Measurements from ENCODE around the gene TTC4. TPM values are rescaled to one million over a fixed set of nuclear protein-coding genes. Genes with fewer than 3 reads are reported as not detected.
"Not testable (repeated sequence)": the region's sequence is repeated elsewhere in the genome, so short reads cannot be mapped to it uniquely, and the experiment has no call there.

TTC4 gene
- total RNA-seq, 4 donors from 2014 or later = 11.2 to 38.6 (median 14.3) TPM

DNA sequence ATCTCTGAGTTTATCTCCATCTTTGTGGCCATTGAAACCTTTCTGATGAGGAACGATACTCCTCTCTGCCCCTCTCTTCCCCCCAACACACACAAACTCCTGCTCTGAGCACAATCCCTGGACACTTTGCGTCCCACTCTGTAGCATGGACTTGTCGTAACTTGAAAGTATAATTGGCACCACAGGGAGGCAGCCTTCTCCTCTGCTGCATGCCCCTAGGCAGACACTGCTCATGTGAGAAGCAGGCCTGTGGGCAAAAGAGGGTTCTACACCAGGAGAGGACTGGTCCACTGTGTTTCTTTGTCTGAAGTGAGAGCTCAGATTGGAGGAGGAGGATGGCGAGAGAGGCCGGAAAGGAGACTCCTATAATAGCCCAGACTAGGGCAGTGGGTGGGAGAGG lies 52.4 kb downstream of the TTC4 start:
- Histone ChIP-seq H3K4me3 (no peak overlapping the region), H3K27me3 (no peaks in the 10 kb centered on the region), H3K27ac (no peak overlapping the region), H3K4me1 (peaks cover 0 to 17% (median 10%) of the 10 kb centered on the region in 3 donors), H3K9me3 (no peaks in the 10 kb centered on the region), H3K36me3 (no peaks in the 10 kb centered on the region)
- TF ChIP-seq, protein P1, sequence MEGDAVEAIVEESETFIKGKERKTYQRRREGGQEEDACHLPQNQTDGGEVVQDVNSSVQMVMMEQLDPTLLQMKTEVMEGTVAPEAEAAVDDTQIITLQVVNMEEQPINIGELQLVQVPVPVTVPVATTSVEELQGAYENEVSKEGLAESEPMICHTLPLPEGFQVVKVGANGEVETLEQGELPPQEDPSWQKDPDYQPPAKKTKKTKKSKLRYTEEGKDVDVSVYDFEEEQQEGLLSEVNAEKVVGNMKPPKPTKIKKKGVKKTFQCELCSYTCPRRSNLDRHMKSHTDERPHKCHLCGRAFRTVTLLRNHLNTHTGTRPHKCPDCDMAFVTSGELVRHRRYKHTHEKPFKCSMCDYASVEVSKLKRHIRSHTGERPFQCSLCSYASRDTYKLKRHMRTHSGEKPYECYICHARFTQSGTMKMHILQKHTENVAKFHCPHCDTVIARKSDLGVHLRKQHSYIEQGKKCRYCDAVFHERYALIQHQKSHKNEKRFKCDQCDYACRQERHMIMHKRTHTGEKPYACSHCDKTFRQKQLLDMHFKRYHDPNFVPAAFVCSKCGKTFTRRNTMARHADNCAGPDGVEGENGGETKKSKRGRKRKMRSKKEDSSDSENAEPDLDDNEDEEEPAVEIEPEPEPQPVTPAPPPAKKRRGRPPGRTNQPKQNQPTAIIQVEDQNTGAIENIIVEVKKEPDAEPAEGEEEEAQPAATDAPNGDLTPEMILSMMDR (IDR thresholded peaks at IDR 0.05) = no peak
- TF ChIP-seq POLR2A (IDR thresholded peaks at IDR 0.05) (no peak), EP300 (IDR thresholded peaks at IDR 0.05) (no peak), POLR2AphosphoS5 (IDR thresholded peaks at IDR 0.05) (no peak)
- no peak for ATAC-seq
- WGBS, 2 donors (ENCODE audit: low coverage in 1 of 2) = 83% methylated on average over 1 to 2 of the region's 5 CpGs

DNA sequence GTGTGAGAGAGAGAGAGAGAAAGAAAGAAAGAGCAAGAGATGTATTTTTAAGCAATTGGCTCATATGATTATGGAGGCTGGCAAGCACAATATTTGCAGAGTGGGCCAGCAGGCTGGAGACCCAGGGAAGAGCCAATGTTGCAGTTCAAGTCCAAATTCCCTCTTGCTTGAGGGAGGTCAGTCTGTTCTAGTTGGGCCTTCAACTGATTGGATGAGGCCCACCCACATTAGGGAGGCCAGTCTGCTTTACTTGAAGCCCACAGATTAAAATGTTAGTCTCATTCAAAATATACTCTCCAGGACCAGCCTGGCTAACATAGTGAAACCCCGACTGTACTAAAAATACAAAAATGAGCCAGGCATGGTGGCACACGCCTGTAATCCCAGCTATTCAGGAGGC lies 57.3 kb downstream of the TTC4 start:
- H3K36me3 ChIP-seq = no peaks in the 10 kb centered on the region
- H3K4me3 ChIP-seq = no peak overlapping the region
- WGBS, 2 donors (ENCODE audit: low coverage in 1 of 2) = 92 to 100% methylated on average over 2 of the region's 2 CpGs
- peaks cover 7% of the 10 kb centered on the region for H3K27me3 ChIP-seq
- TF ChIP-seq POLR2A (IDR thresholded peaks at IDR 0.05) = no peak
- TF ChIP-seq POLR2AphosphoS5 (IDR thresholded peaks at IDR 0.05) = no peak
- TF ChIP-seq, protein P1 (IDR thresholded peaks at IDR 0.05) = no peak
- TF ChIP-seq EP300 (IDR thresholded peaks at IDR 0.05) = no peak
- ATAC-seq = no peak
- H3K27ac ChIP-seq = no peak overlapping the region
- no peaks in the 10 kb centered on the region for H3K4me1 ChIP-seq
- H3K9me3 ChIP-seq = no peaks in the 10 kb centered on the region

DNA sequence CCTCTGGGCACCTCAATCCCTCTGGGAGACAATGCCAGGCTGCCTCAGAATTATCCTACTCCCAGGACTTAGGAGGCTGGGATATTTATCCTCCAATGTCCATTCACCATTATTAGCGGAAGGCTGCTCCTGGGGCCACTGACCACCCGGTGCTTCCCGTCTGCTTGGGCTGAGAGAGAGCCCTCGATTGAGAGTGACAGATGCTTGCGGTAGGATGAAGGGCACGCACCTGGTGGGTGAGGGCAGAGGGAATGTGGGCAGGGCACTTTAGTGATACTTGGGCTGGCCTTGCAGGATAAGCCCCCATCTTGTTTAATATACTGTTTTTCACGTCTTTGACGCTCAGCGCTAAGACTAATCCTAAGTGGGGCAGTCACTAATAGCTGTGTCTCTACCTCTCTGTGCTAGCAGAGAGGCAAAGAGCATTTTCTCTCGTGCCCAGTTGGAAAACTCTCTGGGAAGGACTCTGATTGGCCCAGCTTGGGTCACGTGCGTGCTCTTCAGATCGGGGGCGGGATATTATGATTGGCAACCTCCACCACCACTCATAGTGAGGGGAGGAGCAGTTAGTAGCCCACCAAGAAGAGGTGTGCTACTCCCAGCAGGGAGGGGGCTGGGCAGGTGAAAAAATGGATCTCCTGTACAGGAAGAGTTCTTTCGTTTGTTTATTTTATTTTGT lies 59.3 kb downstream of the TTC4 start:
- H3K27ac ChIP-seq = no peak overlapping the region
- peaks cover 11% of the 10 kb centered on the region for H3K27me3 ChIP-seq
- H3K4me1 ChIP-seq = no peaks in the 10 kb centered on the region
- no peak overlapping the region for H3K4me3 ChIP-seq
- 59 to 74% methylated on average over 6 to 11 of the region's 15 CpGs for WGBS, 2 donors (ENCODE audit: low coverage in 1 of 2)
- no peak for ATAC-seq
- TF ChIP-seq POLR2AphosphoS5 (IDR thresholded peaks at IDR 0.05) (no peak), POLR2A (IDR thresholded peaks at IDR 0.05) (no peak), EP300 (IDR thresholded peaks at IDR 0.05) (no peak)
- TF ChIP-seq, protein P1 (IDR thresholded peaks at IDR 0.05) = no peak
- no peaks in the 10 kb centered on the region for H3K9me3 ChIP-seq
- no peaks in the 10 kb centered on the region for H3K36me3 ChIP-seq

DNA sequence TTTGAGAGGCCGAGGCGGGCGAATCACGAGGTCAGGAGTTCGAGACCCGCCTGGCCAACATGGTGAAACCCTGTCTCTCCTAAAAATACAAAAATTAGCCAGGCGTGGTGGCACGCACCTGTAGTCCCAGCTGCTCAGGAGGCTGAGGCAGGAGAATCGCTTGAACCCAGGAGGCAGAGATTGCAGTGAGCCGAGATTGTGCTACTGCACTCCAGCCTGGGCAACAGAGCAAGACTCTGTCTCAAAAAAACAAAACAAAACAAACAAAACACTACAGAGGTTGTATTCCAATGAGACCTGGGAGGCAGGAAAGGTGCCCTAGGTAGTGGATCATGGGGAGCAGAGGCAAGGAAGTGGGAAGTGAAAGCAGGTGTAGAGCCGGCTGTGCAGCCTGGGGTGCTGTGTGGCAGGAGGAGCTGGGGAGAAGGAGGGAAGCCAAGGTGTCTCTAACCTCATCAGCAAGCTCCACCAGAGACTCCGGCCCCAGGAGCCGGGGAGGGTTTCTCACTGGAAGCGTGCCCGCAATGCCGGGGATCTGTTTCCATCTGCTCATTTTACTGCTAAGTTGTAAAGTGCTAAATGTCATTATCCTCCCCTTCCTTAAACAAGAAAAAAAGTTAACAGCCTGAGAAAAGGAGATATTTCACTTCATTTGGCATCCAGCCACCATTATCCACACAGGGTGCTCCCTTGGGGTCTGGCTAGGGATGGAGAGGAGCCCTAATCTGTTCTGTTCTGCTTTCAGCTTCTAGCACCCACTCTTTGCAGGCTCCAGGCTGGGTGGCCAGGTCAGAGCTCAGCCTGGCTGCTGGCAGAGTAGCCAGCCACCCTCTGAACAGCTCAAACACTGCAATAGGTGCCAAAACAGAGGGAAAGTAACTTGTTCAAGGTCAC lies 60.4 kb downstream of the TTC4 start:
- not testable (repeated sequence) for H3K4me1 ChIP-seq, ATAC-seq, H3K9me3 ChIP-seq, H3K27ac ChIP-seq, H3K36me3 ChIP-seq, H3K4me3 ChIP-seq
- whole genome bisulfite sequencing, 2 donors (ENCODE audit: low coverage in 1 of 2) = 55 to 100% methylated on average over 5 to 13 of the region's 16 CpGs
- peaks cover 22% of the 10 kb centered on the region for H3K27me3 ChIP-seq

DNA sequence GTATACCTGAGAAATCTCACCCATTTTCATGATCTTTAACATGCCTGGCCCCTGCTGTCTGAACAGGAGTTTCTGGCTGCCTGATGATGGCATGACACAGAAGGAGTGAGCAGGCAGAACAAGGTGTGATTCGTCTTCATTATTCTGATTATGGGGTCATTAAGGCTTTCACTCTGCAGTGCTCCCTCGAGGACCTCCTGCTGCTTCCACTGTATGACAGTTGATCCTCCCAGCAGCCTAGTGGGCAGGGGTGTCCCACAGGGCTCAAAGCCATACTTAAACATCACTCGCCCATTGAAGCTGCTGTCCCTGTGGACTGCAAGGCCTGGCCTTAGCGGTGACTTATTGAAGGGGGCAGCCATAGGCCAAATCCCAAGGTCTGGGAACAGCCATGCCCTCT lies 61.4 kb downstream of the TTC4 start:
- H3K4me3 ChIP-seq = no peak overlapping the region
- ATAC-seq = no peak
- H3K4me1 ChIP-seq = peaks cover 0 to 8% (median 0%) of the 10 kb centered on the region in 3 donors
- H3K9me3 ChIP-seq = no peaks in the 10 kb centered on the region
- WGBS, 2 donors (ENCODE audit: low coverage in 1 of 2) = no CpG with 5 or more reads among the region's 4 CpGs
- peaks cover 31% of the 10 kb centered on the region for H3K27me3 ChIP-seq
- no peak overlapping the region for H3K27ac ChIP-seq
- no peaks in the 10 kb centered on the region for H3K36me3 ChIP-seq
- TF ChIP-seq POLR2AphosphoS5 (IDR thresholded peaks at IDR 0.05) (no peak), POLR2A (IDR thresholded peaks at IDR 0.05) (no peak), EP300 (IDR thresholded peaks at IDR 0.05) (no peak)
- TF ChIP-seq, protein P1 (IDR thresholded peaks at IDR 0.05) = no peak
